GM13977 (cell line): Measurements from ENCODE around the gene PSME4.

Source experiments
- DNase-seq: peaks from one replicate; pipeline ENCODE4 v3.0.0; 2012; ENCODE audit warnings: low spot score
- CTCF ChIP-seq: IDR thresholded peaks from 2 replicates; pipeline ENCODE4 v1.5.1; 2012; ENCODE audit warnings: mild to moderate bottlenecking, control low read depth; ENCODE audit not compliant: insufficient read depth; ENCODE audit errors: extremely low read depth, missing control alignments
- in situ Hi-C: fragments of 300-500 bp; cut with MboI; formaldehyde crosslinking; loops from one replicate; pipeline ENCODE4 v1.12.0; 2022; ENCODE audit warnings: low sequenced_read_pairs, low pct_unique_long_range_greater_than_20kb, mixed read lengths, inconsistent platforms; ENCODE audit not compliant: unreplicated experiment

Gene PSME4

GRCh38 chr2:53989210-53989862, 18.5 kb upstream of the PSME4 start:
- in situ Hi-C loops = no loop called here
- TF ChIP-seq CTCF = no peak
- DNase-seq = no peak

GRCh38 chr2:53987336-53987921, 16.6 kb upstream of the PSME4 start:
- in situ Hi-C loops = no loop called here
- DNase-seq = peak; percentile 45
- no peak for TF ChIP-seq CTCF

DNA sequence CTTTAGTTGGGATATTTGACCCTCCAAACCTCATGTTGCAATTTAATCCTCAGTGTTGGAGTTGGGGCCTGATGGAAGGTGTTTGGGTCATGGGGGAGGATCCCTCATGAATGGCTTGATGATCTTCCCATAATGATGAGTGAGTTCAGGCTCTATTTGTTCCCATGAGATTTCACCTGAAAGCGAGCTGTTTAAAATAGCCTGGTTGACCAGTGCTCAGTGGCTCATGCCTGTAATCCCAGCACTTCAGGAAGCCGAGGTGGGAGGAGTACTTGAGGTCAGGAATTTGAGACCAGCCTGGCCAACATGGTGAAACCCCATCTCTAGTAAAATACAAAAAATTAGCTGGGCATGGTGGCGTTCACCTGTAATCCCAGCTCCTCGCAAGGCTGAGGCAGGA, 14.9 kb upstream of the PSME4 start:
- in situ Hi-C loops = no loop called here
- TF ChIP-seq CTCF = no peak
- DNase-seq = no peak

- peak; percentile 49 for DNase-seq
- in situ Hi-C loops = no loop called here
- no peak for TF ChIP-seq CTCF
Measured at GRCh38 chr2:53969968-53970723, 647 bp downstream of the PSME4 start.

DNA sequence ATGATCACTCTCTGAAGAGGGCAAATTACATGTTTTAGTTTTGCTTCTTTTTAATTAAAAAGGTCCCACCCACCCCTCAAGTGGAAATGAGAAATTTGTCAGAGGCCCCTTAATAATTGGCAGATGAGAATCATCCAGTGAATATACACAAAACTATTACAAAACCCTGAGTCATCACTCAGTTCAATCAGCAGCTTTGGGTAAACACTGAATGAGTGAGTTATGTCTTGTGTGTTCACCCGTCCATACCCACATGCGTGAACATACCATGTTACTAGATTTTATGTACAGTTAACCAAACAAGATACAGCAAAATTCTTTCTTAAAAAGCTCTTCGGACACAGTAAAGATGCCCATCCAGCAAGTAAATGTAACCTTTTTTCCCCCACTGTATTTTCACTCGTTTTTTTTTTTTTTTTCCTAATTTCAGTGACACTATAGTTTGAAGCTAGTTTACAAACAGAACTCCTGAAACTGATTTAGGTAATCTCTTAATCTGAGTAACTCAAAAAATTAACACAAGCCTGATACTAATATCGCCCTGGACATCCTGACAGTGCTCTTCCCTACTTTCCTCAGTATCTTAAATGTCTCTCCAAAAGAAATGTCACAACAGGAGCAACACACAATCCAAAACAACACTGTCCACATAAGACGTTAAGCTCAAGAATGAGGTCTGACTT, 1.4 kb downstream of the PSME4 start:
- TF ChIP-seq CTCF = no peak
- in situ Hi-C loops = no loop called here
- peak; percentile 50 for DNase-seq

GRCh38 chr2:53964987-53965687, 5.7 kb downstream of the PSME4 start:
- DNase-seq = no peak
- in situ Hi-C loops = no loop called here

More at GRCh38 chr2:53964987-53965687, 5.7 kb downstream of the PSME4 start:
- no peak for TF ChIP-seq CTCF
